GM10248 (cell line): Measurements from ENCODE around the gene B3GALT5.

Experiments used
- CTCF ChIA-PET: fragments of 300-600 bp; sonication (Branson Sonifier 250); formaldehyde crosslinking; extraction: SDS; loops from one replicate; lab custom pipeline; 2021; ENCODE audit warnings: antibody characterized with exemption; lab: Yijun Ruan, JAX
- POLR2A ChIA-PET: fragments of 350-650 bp; sonication (Branson Sonifier 250); formaldehyde crosslinking; extraction: SDS; loops from one replicate; lab custom pipeline; 2020; ENCODE audit warnings: antibody characterized with exemption; lab: Yijun Ruan, JAX
- DNase-seq: peaks from one replicate; pipeline ENCODE4 v3.0.0; 2012; ENCODE audit errors: extremely low spot score
- CTCF ChIP-seq: IDR thresholded peaks from 2 replicates; pipeline ENCODE4 v1.5.1; 2012; ENCODE audit warnings: mild to moderate bottlenecking, low read depth; ENCODE audit errors: extremely low read depth, missing control alignments, control extremely low read depth

The B3GALT5 gene

GRCh38 chr21:39666026-39666425 is 53.3 kb downstream of the B3GALT5 start:
- CTCF ChIA-PET = no interaction called here
- no peak for TF ChIP-seq CTCF
- POLR2A ChIA-PET = no interaction called here
- DNase-seq = no peak

GRCh38 chr21:39666681-39667315 is 54.1 kb downstream of the B3GALT5 start:
- TF ChIP-seq CTCF = no peak
- CTCF ChIA-PET = no interaction called here
- no peak for DNase-seq
- POLR2A ChIA-PET = no interaction called here

- ChIA-PET POLR2A (no interaction called here), CTCF (no interaction called here)
- DNase-seq = no peak
- no peak for TF ChIP-seq CTCF
These were observed 54.7 kb downstream of the B3GALT5 start for GRCh38 chr21:39667353-39667891.

GRCh38 chr21:39668369-39668768 is 55.6 kb downstream of the B3GALT5 start:
- ChIA-PET CTCF (no interaction called here), POLR2A (no interaction called here)
- DNase-seq = no peak
- no peak for TF ChIP-seq CTCF

GRCh38 chr21:39669485-39669884 is 56.7 kb downstream of the B3GALT5 start:
- no peak for DNase-seq
- CTCF ChIA-PET = interaction anchor here (0.9 to 1.6 kb wide), 2 partner anchors 9 to 38 kb away, joined by 3 read pairs; no protein-coding TSS in a partner anchor
- no peak for TF ChIP-seq CTCF
- POLR2A ChIA-PET = no interaction called here

- DNase-seq = no peak
- TF ChIP-seq CTCF = no peak
- ChIA-PET CTCF (interaction anchor here (1.6 kb wide), 1 partner anchor 39 kb away, joined by 3 read pairs; no protein-coding TSS in a partner anchor), POLR2A (no interaction called here)
These were observed 57.4 kb downstream of the B3GALT5 start for GRCh38 chr21:39669976-39670661.
